Stimulated activated CD8-positive, alpha-beta memory T cell treated with anti-CD3 and anti-CD28 coated beads, Interleukin-15, amount 100 ng/mL, for 1 hour (primary cell): ENCODE data around the gene HOXA4.

Experiments used
- DNase-seq: peaks from one replicate; pipeline ENCODE4 v3.0.0-alpha.2; 2020; ENCODE audit warnings: low read depth

HOXA4 gene

GRCh38 chr7:27132214-27132613, 1.7 kb upstream of the HOXA4 start:
- no peak for DNase-seq

- no peak for DNase-seq
These were observed 848 bp upstream of the HOXA4 start for GRCh38 chr7:27131390-27131819.

GRCh38 chr7:27129729-27130539, 623 bp downstream of the HOXA4 start:
- DNase-seq = no peak

GRCh38 chr7:27128776-27129728, 1.5 kb downstream of the HOXA4 start:
- no peak for DNase-seq

- DNase-seq = no peak
These were observed 2.5 kb downstream of the HOXA4 start for GRCh38 chr7:27128034-27128433.

- no peak for DNase-seq
These were observed 3.8 kb downstream of the HOXA4 start for GRCh38 chr7:27126596-27127327.

GRCh38 chr7:27125986-27126394, 4.6 kb downstream of the HOXA4 start:
- DNase-seq = no peak

GRCh38 chr7:27124902-27125689, 5.5 kb downstream of the HOXA4 start:
- no peak for DNase-seq

- DNase-seq = no peak
These were observed 6.3 kb downstream of the HOXA4 start for GRCh38 chr7:27124096-27124901.

- DNase-seq = no peak
These were observed 7.0 kb downstream of the HOXA4 start for GRCh38 chr7:27123477-27124053.

- no peak for DNase-seq
These were observed 7.5 kb downstream of the HOXA4 start for GRCh38 chr7:27123007-27123476.

- no peak for DNase-seq
These were observed 8.3 kb downstream of the HOXA4 start for GRCh38 chr7:27122077-27122910.

GRCh38 chr7:27121684-27122076, 8.9 kb downstream of the HOXA4 start:
- DNase-seq = no peak

- no peak for DNase-seq
These were observed 11.1 kb downstream of the HOXA4 start for GRCh38 chr7:27119412-27119911.

GRCh38 chr7:27118580-27118979, 12.0 kb downstream of the HOXA4 start:
- no peak for DNase-seq

GRCh38 chr7:27117887-27118491, 12.6 kb downstream of the HOXA4 start:
- DNase-seq = no peak

- DNase-seq = no peak
These were observed 13.3 kb downstream of the HOXA4 start for GRCh38 chr7:27116962-27117886.
